ENCODE results near the gene DPP8.
A peak's percentile ranks its signal among the peaks of the same experiment; 100 is the strongest.
"Not testable (repeated sequence)": the region's sequence is repeated elsewhere in the genome, so short reads cannot be mapped to it uniquely, and the experiment has no call there.

DPP8 gene

GRCh38 chr15:65524226-65524625, 6.7 kb upstream of the DPP8 start:
- no peak for DNase-seq (ENCODE audit: low spot score)

- no peak for DNase-seq (ENCODE audit: low spot score)
These were observed 3.9 kb upstream of the DPP8 start for GRCh38 chr15:65521350-65521749.

GRCh38 chr15:65518633-65519285, 1.3 kb upstream of the DPP8 start:
- DNase-seq (ENCODE audit: low spot score): no peak

- DNase-seq (ENCODE audit: low spot score): no peak
These were observed 348 bp upstream of the DPP8 start for GRCh38 chr15:65517866-65518207.

- no peak for DNase-seq (ENCODE audit: low spot score)
These were observed 4.6 kb downstream of the DPP8 start for GRCh38 chr15:65512807-65513416.

- DNase-seq (ENCODE audit: low spot score): no peak
These were observed 5.3 kb downstream of the DPP8 start for GRCh38 chr15:65512189-65512588.

GRCh38 chr15:65509321-65509720, 8.2 kb downstream of the DPP8 start:
- no peak for DNase-seq (ENCODE audit: low spot score)

- DNase-seq (ENCODE audit: low spot score): no peak
These were observed 23.4 kb downstream of the DPP8 start for GRCh38 chr15:65494076-65494475.

- no peak for DNase-seq (ENCODE audit: low spot score)
These were observed 32.6 kb downstream of the DPP8 start for GRCh38 chr15:65484876-65485275.

GRCh38 chr15:65476903-65477302, 40.6 kb downstream of the DPP8 start:
- DNase-seq (ENCODE audit: low spot score): no peak

GRCh38 chr15:65470866-65471265, 46.6 kb downstream of the DPP8 start:
- no peak for DNase-seq (ENCODE audit: low spot score)

GRCh38 chr15:65468229-65468909, 49.1 kb downstream of the DPP8 start:
- DNase-seq (ENCODE audit: low spot score): no peak

GRCh38 chr15:65466901-65467300, 50.6 kb downstream of the DPP8 start:
- DNase-seq (ENCODE audit: low spot score): no peak

GRCh38 chr15:65463096-65463495, 54.4 kb downstream of the DPP8 start:
- not testable (repeated sequence) for DNase-seq (ENCODE audit: low spot score)

GRCh38 chr15:65460741-65461347, 56.6 kb downstream of the DPP8 start:
- DNase-seq (ENCODE audit: low spot score): no peak

GRCh38 chr15:65455256-65455655, 62.2 kb downstream of the DPP8 start:
- DNase-seq (ENCODE audit: low spot score): not testable (repeated sequence)

- no peak for DNase-seq (ENCODE audit: low spot score)
These were observed 65.5 kb downstream of the DPP8 start for GRCh38 chr15:65451989-65452388.

GRCh38 chr15:65450556-65450955, 66.9 kb downstream of the DPP8 start:
- no peak for DNase-seq (ENCODE audit: low spot score)

GRCh38 chr15:65447145-65447544, 70.3 kb downstream of the DPP8 start:
- no peak for DNase-seq (ENCODE audit: low spot score)

- no peak for DNase-seq (ENCODE audit: low spot score)
These were observed 83.3 kb downstream of the DPP8 start for GRCh38 chr15:65434201-65434600.

- DNase-seq (ENCODE audit: low spot score): no peak
These were observed 85.8 kb downstream of the DPP8 start for GRCh38 chr15:65431731-65432130.

- peak; percentile 42 for DNase-seq (ENCODE audit: low spot score)
These were observed 91.2 kb downstream of the DPP8 start for GRCh38 chr15:65426216-65426853.

- DNase-seq (ENCODE audit: low spot score): no peak
These were observed 92.8 kb downstream of the DPP8 start for GRCh38 chr15:65424683-65425082.
